Adrenal gland (tissue), 12 donors: ENCODE measurements around the gene XIAP. TPM values are rescaled to one million over a fixed set of nuclear protein-coding genes. Genes with fewer than 3 reads are reported as not detected.
A peak's percentile ranks its signal among the peaks of the same experiment; 100 is the strongest.
"Not testable (repeated sequence)": the region's sequence is repeated elsewhere in the genome, so short reads cannot be mapped to it uniquely, and the experiment has no call there.

Experiments
- DNase-seq, 7 donors: peaks; one replicate each; pipeline ENCODE4 v3.0.0-alpha.2; 2019 to 2020
- H3K27ac ChIP-seq, 5 donors: fragments of 200-600 bp; sonication (generic) in 4 of 5; 1 replicate in 3 of 5; 2 replicates in 2 of 5; pipeline versions ENCODE4 v1.5.1 to v1.8.0; 2016 to 2020; ENCODE audit warnings: mild to moderate bottlenecking in 1 of 5
- H3K27me3 ChIP-seq: fragments of 200-600 bp; 2 replicates; pipeline ENCODE4 v1.8.0; 2021
- H3K36me3 ChIP-seq, 2 donors: fragments of 200-600 bp; replicated peaks in 1 of 2; 1 replicate in 1 of 2; 2 replicates in 1 of 2; pipeline versions ENCODE4 v1.5.1 to v1.8.0; 2018 to 2022
- H3K4me1 ChIP-seq, 2 donors: fragments of 200-600 bp; replicated peaks in 1 of 2; 1 replicate in 1 of 2; 2 replicates in 1 of 2; pipeline versions ENCODE4 v1.5.1 to v1.8.0; 2018 to 2021
- H3K4me3 ChIP-seq, 4 donors: fragments of 200-600 bp; sonication (generic) in 3 of 4; one replicate each; pipeline ENCODE4 v1.5.1; 2016 to 2018
- H3K9me3 ChIP-seq, 3 donors: fragments of 200-600 bp; sonication (generic) in 1 of 3; replicated peaks in 1 of 3; 1 replicate in 2 of 3; 2 replicates in 1 of 3; pipeline versions ENCODE4 v1.5.1 to v1.8.0; 2016 to 2021
- CTCF ChIP-seq, 6 experiments: fragments of 450-650 bp in 4 of 6; fragments of 200-600 bp in 2 of 6; sonication (generic) in 1 of 6; IDR thresholded peaks; 1 replicate in 5 of 6; 2 replicates in 1 of 6; pipeline versions ENCODE4 v1.5.1 to v1.8.0; 2016 to 2021; ENCODE audit warnings: antibody characterized with exemption in 6 of 6, mild to moderate bottlenecking in 2 of 6, moderate library complexity in 1 of 6
- POLR2A ChIP-seq, 2 donors: fragments of 450-650 bp; IDR thresholded peaks; one replicate each; pipeline ENCODE4 v1.6.1; 2017; ENCODE audit warnings: antibody characterized with exemption in 2 of 2, mild to moderate bottlenecking in 2 of 2, moderate library complexity in 1 of 2
- WGBS, 4 donors: extraction: QIAGEN DNeasy Blood & Tissue Kit in 2 of 4; methylation state at CpG; one replicate each; pipeline versions ENCODE4 v1.1.5 to v1.1.7; 2013 to 2017; 5-methylcytosine and 5-hydroxymethylcytosine counted together
- intact Hi-C, 2 donors: fragments of 100-400 bp; cut with DNase I; formaldehyde crosslinking; loops; one replicate each; pipeline versions ENCODE4 v1.14.1 to v1.15.0; 2022 to 2023
- polyA plus RNA-seq, 3 donors: library from polyadenylated mRNA; stranded (reverse); fragments of 200-250 nt in 2 of 3; fragments of 350-450 nt in 1 of 3; fragmentation: Illumina TruSeq in 1 of 3; extraction: RNeasy Lipid Tissue Mini Kit (QIAGEN cat#74804) in 1 of 3; gene quantifications; one replicate each; pipeline ENCODE4 v1.2.3, GENCODE V29; 2013 to 2014
- total RNA-seq, 9 donors: library from RNA; depleted of rRNA in 4 of 9; stranded (reverse); fragments of >200 nt in 4 of 9; fragments of 120-200 nt in 1 of 9; fragmentation: NEBNext Ultra II Directional in 1 of 9; extraction: Animal tissue kit (Norgen Biotek cat#: 25700) in 1 of 9; gene quantifications; one replicate each; pipeline versions ENCODE4 v1.1.0 to v1.2.4, GENCODE V29; 2013 to 2023
- donor health status: healthy with polysubstance abuse.
- donor health status: Bipolar disorder and iron deficiency.
- donor health status: DM: yes; HTN: yes; CAD: no.
- donor health status: DM: no; HTN: no; CAD: no.
- donor health status: DM: no; HTN: no; CAD: no.
- donor health status: DM: yes; HTN: yes; CAD: no.

Gene XIAP
- total and polyA plus RNA-seq, 12 donors, result 6.4 to 63.7 (median 37.3) TPM

GRCh38 chrX:123834116-123834515 is 25.7 kb upstream of the XIAP start:
- intact Hi-C loops, result loop anchor here in 1 of 2 donors (10.0 kb wide), 1 partner anchor 51 kb away; no protein-coding TSS in a partner anchor
- DNase-seq, result no peak
- no peaks in the 10 kb centered on the region for H3K4me1 ChIP-seq
- no peaks in the 10 kb centered on the region for H3K27me3 ChIP-seq
- no peak for TF ChIP-seq POLR2A (IDR thresholded peaks at IDR 0.05)
- no peak for TF ChIP-seq CTCF (IDR thresholded peaks at IDR 0.05)
- no peaks in the 10 kb centered on the region for H3K36me3 ChIP-seq
- H3K27ac ChIP-seq, result no peak overlapping the region
- no peaks in the 10 kb centered on the region for H3K9me3 ChIP-seq
- WGBS, 4 donors, result 20 to 47% (median 36%) methylated on average over 1 of the region's 1 CpG
- no peak overlapping the region for H3K4me3 ChIP-seq

- WGBS, 4 donors, result 55 to 75% (median 65%) methylated on average over 6 of the region's 6 CpGs
- Histone ChIP-seq H3K9me3 (no peaks in the 10 kb centered on the region), H3K27ac (no peak overlapping the region), H3K4me3 (no peak overlapping the region), H3K36me3 (no peaks in the 10 kb centered on the region), H3K4me1 (no peaks in the 10 kb centered on the region), H3K27me3 (no peaks in the 10 kb centered on the region)
- TF ChIP-seq CTCF (IDR thresholded peaks at IDR 0.05), result no peak
- TF ChIP-seq POLR2A (IDR thresholded peaks at IDR 0.05), result no peak
- DNase-seq, result peak in 5 of 7 donors; percentile 15 to 45 (median 30)
- intact Hi-C loops, result loop anchor here in 1 of 2 donors (10.0 kb wide), 1 partner anchor 49 kb away; no protein-coding TSS in a partner anchor
Measured at GRCh38 chrX:123835661-123836371, 24.0 kb upstream of the XIAP start.

- H3K4me1 ChIP-seq, H3K36me3 ChIP-seq, H3K4me3 ChIP-seq, intact Hi-C loops, H3K9me3 ChIP-seq, DNase-seq, H3K27ac ChIP-seq, H3K27me3 ChIP-seq: not testable (repeated sequence)
- WGBS, 4 donors, result 76 to 91% (median 84%) methylated on average over 4 of the region's 4 CpGs
Measured at GRCh38 chrX:123845129-123845528, 14.7 kb upstream of the XIAP start.

GRCh38 chrX:123846577-123847038 is 13.2 kb upstream of the XIAP start:
- DNase-seq, result no peak
- Histone ChIP-seq H3K4me1 (no peaks in the 10 kb centered on the region), H3K36me3 (no peaks in the 10 kb centered on the region), H3K27ac (no peak overlapping the region), H3K9me3 (no peaks in the 10 kb centered on the region), H3K27me3 (peaks cover 3% of the 10 kb centered on the region), H3K4me3 (no peak overlapping the region)
- intact Hi-C loops, result no loop called here
- whole genome bisulfite sequencing, 4 donors, result 85 to 91% (median 86%) methylated on average over 7 of the region's 7 CpGs
- no peak for TF ChIP-seq CTCF (IDR thresholded peaks at IDR 0.05)
- TF ChIP-seq POLR2A (IDR thresholded peaks at IDR 0.05), result no peak

GRCh38 chrX:123847056-123847455 is 12.8 kb upstream of the XIAP start:
- intact Hi-C loops, result no loop called here

More at GRCh38 chrX:123847056-123847455, 12.8 kb upstream of the XIAP start:
- Histone ChIP-seq H3K4me1 (no peaks in the 10 kb centered on the region), H3K36me3 (no peaks in the 10 kb centered on the region), H3K4me3 (no peak overlapping the region), H3K9me3 (no peaks in the 10 kb centered on the region), H3K27ac (no peak overlapping the region), H3K27me3 (peaks cover 2% of the 10 kb centered on the region)
- no peak for DNase-seq
- no peak for TF ChIP-seq POLR2A (IDR thresholded peaks at IDR 0.05)
- 64 to 83% (median 70%) methylated on average over 2 of the region's 2 CpGs for WGBS, 4 donors
